Kidney (tissue), 14 donors: ENCODE results near the gene PDIA5. TPM values are rescaled to one million over a fixed set of nuclear protein-coding genes. Genes with fewer than 3 reads are reported as not detected.

ENCODE experiments used
- DNase-seq, 5 donors: peaks; one replicate each; pipeline ENCODE4 v3.0.0-alpha.2; 2013 to 2020
- FAIRE-seq: peaks from 2 replicates; lab custom pipeline; 2012; peaks lifted over from hg19 to GRCh38; lab: Jason Lieb, UNC
- H3K27ac ChIP-seq, 2 donors: one replicate each; pipeline ENCODE4 v1.7.0; 2013; ENCODE audit warnings: low read depth in 2 of 2, low read length in 2 of 2, inconsistent platforms in 1 of 2
- H3K27me3 ChIP-seq: one replicate; pipeline ENCODE4 v1.7.1; 2013; ENCODE audit warnings: low read length, inconsistent platforms; ENCODE audit not compliant: control insufficient read depth, insufficient read depth
- H3K36me3 ChIP-seq, 3 donors: one replicate each; pipeline versions ENCODE4 v1.7.0 to v1.7.1; 2013; ENCODE audit warnings: low read length in 3 of 3, control low read depth in 1 of 3, inconsistent platforms in 1 of 3; ENCODE audit not compliant: insufficient read depth in 3 of 3, control insufficient read depth in 2 of 3
- H3K4me1 ChIP-seq, 3 donors: one replicate each; pipeline versions ENCODE4 v1.7.0 to v1.7.1; 2013; ENCODE audit warnings: low read length in 3 of 3, inconsistent platforms in 1 of 3, low read depth in 1 of 3; ENCODE audit not compliant: control insufficient read depth in 2 of 3, insufficient read depth in 2 of 3
- H3K4me3 ChIP-seq, 3 donors: one replicate each; pipeline versions ENCODE4 v1.7.0 to v1.8.1; 2013; ENCODE audit warnings: low read length in 3 of 3, control low read depth in 1 of 3, inconsistent platforms in 1 of 3
- H3K9ac ChIP-seq, 3 donors: one replicate each; pipeline versions ENCODE4 v1.7.0 to v1.7.1; 2013; ENCODE audit warnings: low read length in 3 of 3, control low read depth in 1 of 3, inconsistent platforms in 1 of 3
- H3K9me3 ChIP-seq, 3 donors: one replicate each; pipeline versions ENCODE4 v1.7.0 to v1.7.1; 2013; ENCODE audit warnings: low read length in 3 of 3, control low read depth in 1 of 3, inconsistent platforms in 1 of 3; ENCODE audit not compliant: control insufficient read depth in 2 of 3, insufficient read depth in 1 of 3
- CTCF ChIP-seq: IDR thresholded peaks from 3 replicates; pipeline ENCODE4 v1.5.1; 2012; ENCODE audit warnings: mild to moderate bottlenecking, moderate library complexity, borderline replicate concordance; ENCODE audit not compliant: insufficient read depth; ENCODE audit errors: extremely low read depth
- intact Hi-C: fragments of 100-400 bp; cut with DNase I; formaldehyde crosslinking; loops from one replicate; pipeline ENCODE4 v1.11.1; 2022
- polyA plus RNA-seq: library from polyadenylated mRNA; stranded (reverse); fragments of 350-450 nt; fragmentation: Illumina TruSeq; extraction: RNeasy Lipid Tissue Mini Kit (QIAGEN cat#74804); gene quantifications from one replicate; pipeline ENCODE4 v1.2.3, GENCODE V29; 2014; ENCODE audit warnings: low read depth, low replicate concordance; ENCODE audit not compliant: insufficient read depth
- total RNA-seq: library from RNA; stranded (reverse); fragmentation: NEBNext Ultra II Directional; extraction: Animal tissue kit (Norgen Biotek cat#: 25700); gene quantifications from one replicate; pipeline ENCODE4 v1.2.1, GENCODE V29; 2021
- donor health status: control.
- donor health status: control.
- donor health status: control.
- donor health status: control.
- donor health status: control.
- donor health status: DM: yes; HTN: yes; CAD: no.
- donor health status: Normal renal cell carcinoma (clear cell type).

The PDIA5 gene
- total and polyA plus RNA-seq, 2 donors from 2014 or later: 19.9 to 27.9 TPM

DNA sequence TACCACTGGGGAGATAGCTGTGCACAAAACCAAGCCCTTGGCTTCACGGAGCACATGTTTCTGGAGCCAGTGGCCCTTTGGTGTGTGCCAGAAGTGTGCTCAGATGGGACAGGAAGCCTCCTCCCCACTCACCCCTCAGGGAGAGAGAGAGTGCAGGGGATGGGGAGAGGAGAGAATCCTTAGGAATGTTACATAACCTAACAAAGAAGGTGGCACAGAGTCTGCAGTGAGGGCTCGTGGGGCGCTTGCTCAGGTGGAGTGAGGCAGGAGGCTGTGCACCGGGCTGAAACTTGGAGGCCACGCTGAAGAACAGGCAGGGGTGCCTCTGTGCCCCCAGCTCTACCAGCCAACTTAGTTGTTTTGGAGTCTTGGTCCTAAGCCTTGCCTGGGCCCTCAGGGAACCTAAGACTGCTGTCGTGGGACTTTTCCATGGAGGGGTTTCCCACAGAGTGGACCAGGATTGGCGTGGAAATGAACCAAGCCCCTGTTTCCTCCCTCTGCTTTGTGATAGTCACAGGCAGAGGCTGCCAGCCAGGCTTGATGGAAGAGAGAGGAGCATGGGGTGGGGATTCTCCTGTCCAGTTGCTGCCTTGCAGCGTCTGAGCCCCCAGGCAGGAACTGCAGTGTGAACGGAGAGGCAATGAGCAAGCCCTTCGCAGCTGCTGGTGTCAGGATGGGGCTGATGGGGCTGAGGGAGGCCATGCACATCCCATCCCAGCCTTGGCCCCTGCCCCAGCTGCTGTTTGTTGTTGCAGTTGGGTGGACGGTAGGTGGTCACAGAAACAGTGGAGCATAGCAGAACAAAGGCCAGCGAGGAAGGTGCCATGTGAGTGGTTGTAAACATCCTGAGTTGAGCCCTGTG, 32.7 kb downstream of the PDIA5 start:
- intact Hi-C loops: no loop called here
- Histone ChIP-seq H3K9me3 (no peaks in the 10 kb centered on the region), H3K9ac (no peak overlapping the region), H3K27ac (no peak overlapping the region), H3K27me3 (no peaks in the 10 kb centered on the region), H3K4me1 (peaks cover 0 to 23% (median 13%) of the 10 kb centered on the region in 3 donors), H3K36me3 (peaks cover 2 to 20% (median 12%) of the 10 kb centered on the region in 3 donors), H3K4me3 (no peak overlapping the region)
- TF ChIP-seq CTCF: no peak
- DNase-seq: peak in 1 of 5 donors; percentile 30
- no peak for FAIRE-seq

- intact Hi-C loops: no loop called here
- no peak for TF ChIP-seq CTCF
- DNase-seq (no peak), FAIRE-seq (no peak)
- H3K9ac ChIP-seq: no peak overlapping the region
- H3K4me3 ChIP-seq: no peak overlapping the region
- H3K36me3 ChIP-seq: peaks cover 2 to 27% (median 14%) of the 10 kb centered on the region in 3 donors
- no peaks in the 10 kb centered on the region for H3K9me3 ChIP-seq
- H3K4me1 ChIP-seq: peaks cover 0 to 23% (median 13%) of the 10 kb centered on the region in 3 donors
- H3K27me3 ChIP-seq: no peaks in the 10 kb centered on the region
- H3K27ac ChIP-seq: no peak overlapping the region
These were observed 33.5 kb downstream of the PDIA5 start for GRCh38 chr3:123100193-123100776.

GRCh38 chr3:123102249-123102648, 35.4 kb downstream of the PDIA5 start:
- no peak for TF ChIP-seq CTCF
- intact Hi-C loops: no loop called here

More at GRCh38 chr3:123102249-123102648, 35.4 kb downstream of the PDIA5 start:
- FAIRE-seq (no peak), DNase-seq (no peak)
- H3K4me3 ChIP-seq: no peak overlapping the region
- H3K36me3 ChIP-seq: peaks cover 2 to 41% (median 15%) of the 10 kb centered on the region in 3 donors
- H3K9ac ChIP-seq: no peak overlapping the region
- H3K27me3 ChIP-seq: no peaks in the 10 kb centered on the region
- H3K9me3 ChIP-seq: no peaks in the 10 kb centered on the region
- H3K27ac ChIP-seq: no peak overlapping the region
- H3K4me1 ChIP-seq: peaks cover 0 to 23% (median 9%) of the 10 kb centered on the region in 3 donors
